WERI-Rb-1 (cell line): Measurements from ENCODE around the gene ATG10.

Source experiments
- DNase-seq: peaks from one replicate; pipeline ENCODE4 v3.0.0-alpha.2; 2020
- H3K27ac ChIP-seq: fragments of 250-450 bp; sonication (Bioruptor Pico); 2 replicates; pipeline ENCODE4 v1.5.1; 2020; ENCODE audit warnings: mild to moderate bottlenecking, moderate library complexity
- H3K27me3 ChIP-seq: fragments of 250-450 bp; sonication (Bioruptor Pico); 2 replicates; pipeline ENCODE4 v1.5.1; 2021; ENCODE audit warnings: mild to moderate bottlenecking, low read depth, moderate library complexity; ENCODE audit not compliant: insufficient read depth, severe bottlenecking
- H3K36me3 ChIP-seq: fragments of 250-450 bp; sonication (Bioruptor Pico); 2 replicates; pipeline ENCODE4 v1.5.1; 2020; ENCODE audit warnings: mild to moderate bottlenecking, moderate library complexity
- H3K4me3 ChIP-seq: 2 replicates; pipeline ENCODE4 v1.5.1; 2011; ENCODE audit warnings: low read depth, mild to moderate bottlenecking, control low read depth, low read length
- H3K9me3 ChIP-seq: fragments of 250-450 bp; sonication (Bioruptor Pico); 2 replicates; pipeline ENCODE4 v1.5.1; 2021; ENCODE audit warnings: mild to moderate bottlenecking, moderate library complexity; ENCODE audit not compliant: severe bottlenecking
- CTCF ChIP-seq: IDR thresholded peaks from 2 replicates; pipeline ENCODE4 v1.5.1; 2011; ENCODE audit warnings: low read depth, mild to moderate bottlenecking, control low read depth, inconsistent platforms, low read length

The ATG10 gene

GRCh38 chr5:82160948-82161347, 189.1 kb downstream of the ATG10 start:
- no peaks in the 10 kb centered on the region for H3K9me3 ChIP-seq
- no peaks in the 10 kb centered on the region for H3K27me3 ChIP-seq
- no peaks in the 10 kb centered on the region for H3K36me3 ChIP-seq
- H3K4me3 ChIP-seq, result no peak overlapping the region
- DNase-seq, result no peak
- no peak for TF ChIP-seq CTCF
- H3K27ac ChIP-seq, result no peak overlapping the region

GRCh38 chr5:82162573-82162972, 190.8 kb downstream of the ATG10 start:
- TF ChIP-seq CTCF, result no peak
- Histone ChIP-seq H3K27me3 (no peaks in the 10 kb centered on the region), H3K4me3 (no peak overlapping the region), H3K9me3 (no peaks in the 10 kb centered on the region), H3K36me3 (no peaks in the 10 kb centered on the region), H3K27ac (no peak overlapping the region)
- no peak for DNase-seq

GRCh38 chr5:82163452-82164175, 191.8 kb downstream of the ATG10 start:
- no peak overlapping the region for H3K4me3 ChIP-seq
- no peak for DNase-seq

GRCh38 chr5:82164176-82164976, 192.6 kb downstream of the ATG10 start:
- no peaks in the 10 kb centered on the region for H3K36me3 ChIP-seq
- H3K4me3 ChIP-seq, result no peak overlapping the region
- no peaks in the 10 kb centered on the region for H3K27me3 ChIP-seq
- no peak for DNase-seq
- H3K9me3 ChIP-seq, result no peaks in the 10 kb centered on the region
- peak overlapping the region; percentile 62; the same call in 1 of the 2 replicates for H3K27ac ChIP-seq
- no peak for TF ChIP-seq CTCF

More at GRCh38 chr5:82163452-82164175, 191.8 kb downstream of the ATG10 start:
- H3K27ac ChIP-seq, result no peak overlapping the region
- H3K27me3 ChIP-seq, result no peaks in the 10 kb centered on the region
- no peaks in the 10 kb centered on the region for H3K9me3 ChIP-seq
- no peaks in the 10 kb centered on the region for H3K36me3 ChIP-seq
- no peak for TF ChIP-seq CTCF

- H3K9me3 ChIP-seq, result no peaks in the 10 kb centered on the region
- H3K27ac ChIP-seq, result peak overlapping the region; percentile 62
- no peak overlapping the region for H3K4me3 ChIP-seq
- DNase-seq, result peak; percentile 74
- H3K27me3 ChIP-seq, result no peaks in the 10 kb centered on the region
- H3K36me3 ChIP-seq, result no peaks in the 10 kb centered on the region
- TF ChIP-seq CTCF, result peak; percentile 16; the same call in 1 of the 2 replicates
Measured at GRCh38 chr5:82164977-82165713, 193.3 kb downstream of the ATG10 start.
